ENCODE measurements around the gene NFATC1.
A peak's percentile ranks its signal among the peaks of the same experiment; 100 is the strongest.

The NFATC1 gene

GRCh38 chr18:79524181-79525078, 128.7 kb downstream of the NFATC1 start:
- DNase-seq, result no peak

DNA sequence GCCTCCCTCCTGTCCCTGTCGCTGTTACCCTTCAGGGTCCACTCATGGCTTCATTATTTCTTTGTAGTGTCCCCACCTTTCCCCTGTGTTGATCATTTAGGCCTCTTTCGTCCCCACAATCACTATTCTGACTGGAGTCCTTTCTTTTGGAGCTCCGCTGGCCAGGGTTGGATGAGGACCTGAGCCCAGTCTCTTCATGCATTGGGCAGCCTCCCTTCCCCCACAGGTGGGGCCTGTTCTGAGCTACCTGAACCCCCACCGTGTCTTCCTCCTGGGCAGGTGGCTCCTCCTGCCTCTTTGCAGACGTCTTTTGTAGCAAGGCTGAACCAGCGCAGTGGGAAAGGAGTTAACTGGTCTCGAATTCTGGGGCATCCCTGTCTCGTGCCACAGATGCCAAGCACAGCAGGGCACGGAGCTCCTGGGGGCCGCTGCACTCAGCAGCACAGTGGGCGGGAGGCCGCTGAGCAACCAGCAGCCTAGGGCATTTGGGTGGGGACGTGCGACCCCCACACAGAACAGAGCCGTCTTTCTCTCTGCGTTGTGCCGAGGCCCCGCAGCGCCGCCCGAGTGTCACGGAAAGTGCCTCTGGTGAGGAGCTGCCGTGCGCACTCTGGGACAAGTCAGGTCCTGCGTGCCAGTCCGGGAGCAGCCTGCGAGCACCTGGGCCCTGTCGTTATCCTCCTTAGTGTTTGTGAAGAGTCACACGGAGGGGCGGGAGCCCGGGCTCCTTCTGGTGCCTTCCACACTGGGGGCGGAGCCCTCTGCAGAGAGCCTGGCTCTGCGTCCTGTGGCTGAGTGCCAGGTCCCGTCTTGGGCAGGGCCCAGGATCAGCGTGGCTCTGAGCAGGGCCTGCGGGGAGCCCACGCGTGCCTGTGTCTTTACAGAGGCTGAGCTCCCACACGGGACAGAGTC, 130.1 kb downstream of the NFATC1 start:
- peak; percentile 47 for DNase-seq

GRCh38 chr18:79526468-79527460, 131.0 kb downstream of the NFATC1 start:
- peak; percentile 18 for DNase-seq

DNA sequence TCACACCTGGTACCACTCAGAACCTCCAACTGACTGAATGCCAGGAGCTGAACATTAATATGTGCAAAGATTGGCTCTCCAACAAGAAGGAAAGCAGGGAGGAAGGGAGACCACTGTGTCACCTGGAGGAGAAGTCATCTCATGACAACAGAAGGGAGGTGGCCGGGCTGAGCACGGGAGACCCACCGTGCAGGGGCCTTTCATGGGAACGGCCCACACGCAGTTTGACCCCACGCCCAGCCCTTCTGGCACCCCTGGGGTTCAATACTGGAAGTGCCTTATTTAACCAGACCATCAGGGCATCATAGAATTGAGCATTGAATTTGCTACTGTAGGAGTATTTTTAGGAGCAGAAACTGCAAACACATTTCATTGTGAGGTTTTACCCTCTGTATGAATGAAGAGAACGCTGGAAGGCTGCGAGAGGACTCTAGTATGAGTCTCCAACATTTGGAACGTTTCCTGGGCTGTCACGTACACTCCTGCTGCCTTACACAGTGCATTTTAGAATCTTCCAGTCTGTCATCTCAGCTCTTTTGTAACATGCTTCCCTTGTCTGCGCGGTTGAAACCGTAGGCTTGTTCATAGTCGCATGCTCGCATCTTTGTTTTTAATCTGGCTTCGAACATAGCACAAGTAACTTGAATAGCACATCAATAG, 132.1 kb downstream of the NFATC1 start:
- DNase-seq, result no peak

GRCh38 chr18:79528316-79528695, 132.6 kb downstream of the NFATC1 start:
- DNase-seq, result no peak

GRCh38 chr18:79528846-79529245, 133.1 kb downstream of the NFATC1 start:
- peak; percentile 69 for DNase-seq

GRCh38 chr18:79529296-79529695, 133.6 kb downstream of the NFATC1 start:
- no peak for DNase-seq

DNA sequence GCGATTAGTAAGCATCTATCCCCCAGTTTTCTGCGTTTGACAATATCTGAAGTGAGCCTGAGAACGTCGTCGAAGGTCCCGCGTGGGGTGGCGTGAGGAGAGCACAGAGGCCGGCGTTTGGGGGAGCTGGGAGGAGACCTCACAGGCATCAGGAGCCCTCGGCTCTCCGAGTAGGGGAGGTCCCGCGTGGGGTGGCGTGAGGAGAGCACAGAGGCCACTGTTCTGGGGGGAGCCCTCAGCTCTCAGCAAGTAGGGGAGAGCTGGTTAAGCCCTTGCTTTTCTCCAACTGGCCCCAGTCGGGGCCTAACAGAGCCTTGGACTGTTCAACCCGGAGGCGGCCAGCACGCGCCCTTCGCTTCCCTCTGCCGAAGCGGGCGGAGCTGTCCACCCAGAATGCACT, 134.3 kb downstream of the NFATC1 start:
- no peak for DNase-seq

DNA sequence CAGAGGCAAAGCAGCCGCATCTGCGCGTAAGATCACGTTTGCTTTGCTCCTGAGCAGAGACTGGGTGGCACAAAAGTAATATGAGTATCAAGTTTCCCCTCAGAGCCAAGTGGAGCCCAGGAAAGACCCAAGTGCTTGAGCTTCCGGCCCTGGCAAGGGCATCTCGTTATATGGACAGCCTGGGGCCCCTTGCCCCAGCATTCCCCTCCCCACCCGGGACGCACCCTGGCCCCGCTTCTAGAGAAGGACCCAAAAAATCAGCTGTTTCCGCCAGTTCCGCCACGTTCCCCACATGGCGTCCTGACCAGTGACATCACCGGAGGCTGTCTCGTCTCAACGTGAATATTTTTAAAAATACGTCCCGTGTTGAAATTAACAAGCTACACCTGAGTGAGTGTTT, 135.1 kb downstream of the NFATC1 start:
- DNase-seq, result no peak

GRCh38 chr18:79531386-79531785, 135.7 kb downstream of the NFATC1 start:
- DNase-seq, result no peak

DNA sequence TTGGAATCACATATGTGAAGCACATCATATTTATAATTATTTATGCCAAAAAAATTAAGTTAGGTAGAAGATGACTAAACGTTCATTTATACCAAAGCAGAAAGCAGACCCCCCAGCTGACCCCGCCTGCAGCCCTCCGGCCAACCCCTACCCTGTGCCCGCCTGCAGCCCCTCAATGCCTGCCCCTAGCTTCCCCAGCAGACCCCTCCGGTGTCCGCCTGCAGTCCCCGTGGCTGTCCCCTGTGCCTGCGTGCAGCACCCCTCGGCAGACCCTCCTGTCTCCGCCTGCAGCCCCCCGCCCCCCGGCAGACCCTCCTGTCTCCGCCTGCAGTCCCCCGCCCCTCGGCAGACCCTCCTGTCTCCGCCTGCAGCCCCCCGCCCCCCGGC, 136.2 kb downstream of the NFATC1 start:
- DNase-seq, result no peak

DNA sequence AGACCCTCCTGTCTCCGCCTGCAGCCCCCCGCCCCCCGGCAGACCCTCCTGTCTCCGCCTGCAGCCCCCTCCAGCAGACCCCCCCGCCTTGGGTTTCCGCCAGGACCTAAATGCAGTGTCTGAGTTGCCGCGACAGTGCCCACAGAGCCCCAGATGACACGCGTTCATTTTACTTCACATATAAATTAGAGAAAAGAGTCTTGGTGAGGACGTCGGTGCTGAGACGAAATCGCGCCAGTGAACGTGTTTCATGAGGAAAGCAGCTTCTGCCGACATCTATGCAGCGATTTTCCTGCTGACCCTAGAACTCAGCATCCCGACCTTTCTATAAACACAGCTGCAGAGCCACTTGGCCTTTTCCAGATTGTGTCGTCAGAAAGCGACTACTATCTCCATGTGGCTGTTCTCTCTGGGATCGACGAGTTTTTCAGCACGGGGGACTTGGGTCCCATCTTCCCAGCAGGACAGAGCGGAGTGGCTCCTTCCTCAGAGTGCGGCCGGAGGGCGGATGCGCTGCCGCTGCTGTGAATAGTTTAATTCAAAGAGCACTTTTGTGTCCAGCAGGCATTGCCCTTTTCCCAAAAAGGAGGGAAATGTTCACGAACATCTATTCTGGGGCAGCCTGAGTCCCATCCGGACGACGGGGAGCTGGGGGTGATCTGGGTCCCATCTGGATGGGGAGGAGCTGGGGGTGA, 136.7 kb downstream of the NFATC1 start:
- no peak for DNase-seq

GRCh38 chr18:79533146-79533545, 137.4 kb downstream of the NFATC1 start:
- DNase-seq, result no peak

GRCh38 chr18:79533591-79533990, 137.9 kb downstream of the NFATC1 start:
- DNase-seq, result no peak

DNA sequence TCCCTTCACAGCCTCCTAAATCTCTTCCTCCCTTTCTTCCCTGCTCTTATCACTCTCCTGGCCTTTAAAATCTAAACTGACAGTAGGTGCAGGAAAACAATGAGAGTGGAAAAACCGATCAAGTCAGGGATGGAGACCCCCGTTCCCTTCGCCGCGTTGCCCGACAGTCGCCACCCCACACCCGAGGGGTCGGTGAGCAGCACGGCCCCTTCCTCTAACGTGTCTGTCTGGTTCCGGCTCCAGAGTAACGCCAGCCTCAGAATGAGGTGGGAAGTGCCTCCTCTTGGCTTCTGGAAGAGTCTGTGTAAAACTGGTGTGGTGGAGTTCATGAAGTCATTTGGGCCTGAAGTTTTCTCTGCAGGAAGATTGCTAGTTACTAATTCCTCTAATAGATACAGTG, 138.6 kb downstream of the NFATC1 start:
- DNase-seq, result no peak

GRCh38 chr18:79537758-79538157, 142.0 kb downstream of the NFATC1 start:
- no peak for DNase-seq

DNA sequence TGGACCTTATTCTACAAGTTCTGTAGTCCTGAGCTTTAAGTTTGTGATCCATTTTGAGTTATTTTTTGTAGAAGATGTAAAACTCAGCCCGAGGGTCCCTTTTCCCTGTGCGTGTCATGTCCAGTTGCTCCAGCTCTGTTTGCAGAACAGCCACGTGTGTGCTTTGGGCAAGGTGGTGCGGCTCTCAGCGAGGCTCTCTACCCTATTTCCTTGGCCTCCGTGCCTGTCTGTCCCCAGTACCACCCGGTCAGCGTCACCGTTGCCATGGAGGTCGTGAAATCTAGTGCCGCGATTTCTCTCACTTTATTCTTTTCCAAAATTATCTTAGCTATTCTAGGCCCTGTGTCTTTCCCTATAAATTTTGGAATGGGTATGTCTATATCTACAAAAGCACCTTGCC, 142.9 kb downstream of the NFATC1 start:
- no peak for DNase-seq

GRCh38 chr18:79540161-79540903, 144.6 kb downstream of the NFATC1 start:
- no peak for DNase-seq

- no peak for DNase-seq
These were observed 145.2 kb downstream of the NFATC1 start for GRCh38 chr18:79540904-79541282.

DNA sequence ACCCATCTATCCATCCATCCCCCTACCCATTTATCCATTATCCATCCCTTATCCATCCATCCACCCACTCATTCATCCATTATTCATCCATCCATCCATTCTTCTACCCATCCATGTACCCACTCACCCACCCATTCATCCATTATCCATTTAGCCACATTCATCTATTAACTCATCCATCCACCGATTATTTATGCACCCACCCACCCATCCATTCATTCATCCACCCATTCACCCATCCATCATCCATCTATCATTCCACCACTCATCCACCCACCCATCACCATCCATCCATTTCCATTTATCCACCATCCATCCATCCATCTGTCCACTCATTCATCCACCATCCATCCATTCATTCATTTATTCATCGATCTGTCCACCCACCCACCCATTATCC, 146.5 kb downstream of the NFATC1 start:
- no peak for DNase-seq

Measured in fibroblast of skin of scalp (primary cell).